HepG2 (cell line): ENCODE data around the gene CORT. TPM values are rescaled to one million over a fixed set of nuclear protein-coding genes. Genes with fewer than 3 reads are reported as not detected.

Source experiments
- CENPX ChIP-seq: sonication (generic); formaldehyde crosslinking; IDR thresholded peaks from 2 replicates; pipeline ENCODE4 v1.9.0; 2021; ENCODE audit warnings: mild to moderate bottlenecking, missing genetic modification reagents, moderate library complexity
- FOXK1 ChIP-seq: sonication (generic); formaldehyde crosslinking; IDR thresholded peaks from 2 replicates; pipeline ENCODE4 v1.4.0; 2020; ENCODE audit warnings: low read depth, missing genetic modification reagents, borderline replicate concordance
- HNRNPK ChIP-seq: fragments of 200-400 bp; formaldehyde crosslinking; IDR thresholded peaks from 2 replicates; pipeline ENCODE4 v1.6.1; 2018; ENCODE audit warnings: low read length, low read depth, moderate library complexity, mild to moderate bottlenecking; ENCODE audit not compliant: poor library complexity, severe bottlenecking
- IRF2 ChIP-seq: IDR thresholded peaks from 2 replicates; pipeline ENCODE4 v1.6.1; 2018; ENCODE audit warnings: missing genetic modification reagents, missing compliant biosample characterization
- MBD4 ChIP-seq: IDR thresholded peaks from 2 replicates; pipeline ENCODE4 v1.6.1; 2012; ENCODE audit warnings: low read length, inconsistent platforms, borderline replicate concordance
- ZNF34 ChIP-seq: sonication (generic); formaldehyde crosslinking; IDR thresholded peaks from 2 replicates; pipeline ENCODE4 v1.4.0; 2020; ENCODE audit warnings: mild to moderate bottlenecking, missing genetic modification reagents, borderline replicate concordance
- ZNF644 ChIP-seq: IDR thresholded peaks from 2 replicates; pipeline ENCODE4 v1.6.1; 2016; ENCODE audit warnings: low read depth
- ZSCAN25 ChIP-seq: sonication (generic); formaldehyde crosslinking; IDR thresholded peaks from 2 replicates; pipeline ENCODE4 v1.8.0; 2022; ENCODE audit warnings: mild to moderate bottlenecking, missing genetic modification reagents
- polyA plus RNA-seq, 8 experiments: library from polyadenylated mRNA; depleted of rRNA in 3 of 8; stranded (reverse) in 7 of 8; unstranded in 1 of 8; fragments of >200 nt; fragmentation: Illumina TruSeq in 4 of 8; extraction: Trizol in 4 of 8; gene quantifications; 2 replicates each; pipeline versions ENCODE4 v1.2.1 to v1.2.3, GENCODE V29; 2011 to 2016; ENCODE audit warnings: low read depth in 4 of 8, missing spikeins in 1 of 8, mixed read lengths in 1 of 8; ENCODE audit not compliant: insufficient read depth in 1 of 8
- total RNA-seq, 5 experiments: library from RNA; depleted of rRNA; stranded (reverse); fragments of >200 nt; fragmentation: Illumina TruSeq; extraction: Trizol; gene quantifications; 2 replicates each; pipeline ENCODE4 v1.2.3, GENCODE V29; 2016; ENCODE audit warnings: low read depth in 1 of 5
- TF ChIP-seq, protein P1 (sequence below): sonication (generic); formaldehyde crosslinking; IDR thresholded peaks from 2 replicates; pipeline ENCODE4 v1.8.0; 2022; ENCODE audit warnings: missing genetic modification reagents, mild to moderate bottlenecking, moderate library complexity, borderline replicate concordance
- TF ChIP-seq, protein P2 (sequence below): sonication (generic); formaldehyde crosslinking; IDR thresholded peaks from 2 replicates; pipeline ENCODE4 v1.9.0; 2021; ENCODE audit warnings: missing genetic modification reagents, borderline replicate concordance
- TF ChIP-seq, protein P3 (sequence below): sonication (generic); formaldehyde crosslinking; IDR thresholded peaks from 2 replicates; pipeline ENCODE4 v1.4.0; 2020; ENCODE audit warnings: mild to moderate bottlenecking, missing genetic modification reagents
- TF ChIP-seq, protein P4 (sequence below): sonication (generic); formaldehyde crosslinking; IDR thresholded peaks from 2 replicates; pipeline ENCODE4 v1.4.0; 2020; ENCODE audit warnings: missing genetic modification reagents

CORT gene
- total and polyA plus RNA-seq, 2 of the 13 experiments (the other 11 are each of a cell fraction or from before 2014, with no cell fraction given) = 0.11 to 0.62 TPM

DNA sequence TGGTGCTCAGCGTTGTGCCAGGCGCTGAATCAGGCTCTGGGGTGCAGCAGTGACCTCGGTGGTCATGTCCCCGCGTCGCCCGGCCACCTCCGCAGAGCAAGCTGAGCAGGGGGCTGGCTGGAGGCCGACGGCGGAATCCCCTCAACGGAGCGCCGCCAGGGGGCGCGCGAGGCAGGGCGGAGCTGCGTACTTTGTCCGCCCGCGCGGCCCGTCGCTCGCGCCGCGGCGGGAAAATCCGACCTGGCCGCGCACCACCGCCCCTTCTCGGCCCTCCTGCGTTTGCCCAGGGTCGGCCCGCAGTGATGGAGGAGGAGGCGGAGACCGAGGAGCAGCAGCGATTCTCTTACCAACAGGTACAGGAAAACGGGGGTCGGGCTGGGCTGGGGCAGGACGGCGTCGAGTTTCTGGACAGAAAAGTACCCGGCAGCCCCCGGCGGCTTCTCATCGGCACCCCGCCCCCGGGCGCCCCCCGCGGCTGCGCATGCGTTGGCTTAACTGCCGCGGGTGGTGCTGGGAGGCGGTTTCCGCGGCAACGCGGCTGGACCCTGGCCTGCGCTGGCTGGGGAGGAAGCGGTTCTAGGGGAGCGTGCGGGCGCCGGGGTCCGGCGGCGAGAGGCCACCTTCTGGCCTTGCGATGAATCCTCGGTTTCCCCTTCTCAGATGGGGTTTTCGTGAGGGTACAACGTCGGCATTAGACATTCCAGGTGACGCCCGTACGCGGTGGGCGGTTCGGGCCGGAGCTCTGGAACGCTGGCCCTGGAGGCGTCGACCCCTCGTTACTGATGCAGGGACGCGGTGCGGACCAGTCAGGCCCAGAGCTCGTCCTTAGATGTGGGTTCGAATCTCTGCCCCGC, 19.4 kb upstream of the CORT start, which contains the start of gene CENPS (continued):
- TF ChIP-seq, protein P1, sequence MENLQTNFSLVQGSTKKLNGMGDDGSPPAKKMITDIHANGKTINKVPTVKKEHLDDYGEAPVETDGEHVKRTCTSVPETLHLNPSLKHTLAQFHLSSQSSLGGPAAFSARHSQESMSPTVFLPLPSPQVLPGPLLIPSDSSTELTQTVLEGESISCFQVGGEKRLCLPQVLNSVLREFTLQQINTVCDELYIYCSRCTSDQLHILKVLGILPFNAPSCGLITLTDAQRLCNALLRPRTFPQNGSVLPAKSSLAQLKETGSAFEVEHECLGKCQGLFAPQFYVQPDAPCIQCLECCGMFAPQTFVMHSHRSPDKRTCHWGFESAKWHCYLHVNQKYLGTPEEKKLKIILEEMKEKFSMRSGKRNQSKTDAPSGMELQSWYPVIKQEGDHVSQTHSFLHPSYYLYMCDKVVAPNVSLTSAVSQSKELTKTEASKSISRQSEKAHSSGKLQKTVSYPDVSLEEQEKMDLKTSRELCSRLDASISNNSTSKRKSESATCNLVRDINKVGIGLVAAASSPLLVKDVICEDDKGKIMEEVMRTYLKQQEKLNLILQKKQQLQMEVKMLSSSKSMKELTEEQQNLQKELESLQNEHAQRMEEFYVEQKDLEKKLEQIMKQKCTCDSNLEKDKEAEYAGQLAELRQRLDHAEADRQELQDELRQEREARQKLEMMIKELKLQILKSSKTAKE (CRISPR knock-in tag) = peak; percentile 71; the same call in 1 of the 2 replicates
- TF ChIP-seq, protein P2, sequence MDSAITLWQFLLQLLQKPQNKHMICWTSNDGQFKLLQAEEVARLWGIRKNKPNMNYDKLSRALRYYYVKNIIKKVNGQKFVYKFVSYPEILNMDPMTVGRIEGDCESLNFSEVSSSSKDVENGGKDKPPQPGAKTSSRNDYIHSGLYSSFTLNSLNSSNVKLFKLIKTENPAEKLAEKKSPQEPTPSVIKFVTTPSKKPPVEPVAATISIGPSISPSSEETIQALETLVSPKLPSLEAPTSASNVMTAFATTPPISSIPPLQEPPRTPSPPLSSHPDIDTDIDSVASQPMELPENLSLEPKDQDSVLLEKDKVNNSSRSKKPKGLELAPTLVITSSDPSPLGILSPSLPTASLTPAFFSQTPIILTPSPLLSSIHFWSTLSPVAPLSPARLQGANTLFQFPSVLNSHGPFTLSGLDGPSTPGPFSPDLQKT = no peak
- no peak for TF ChIP-seq ZNF644 (CRISPR knock-in tag)
- no peak for TF ChIP-seq CENPX
- TF ChIP-seq IRF2 (CRISPR knock-in tag) = 0 out of 2 replicates have a peak, but pooled peaks have one; percentile 13
- no peak for TF ChIP-seq MBD4
- peak; percentile 44 for TF ChIP-seq HNRNPK
- TF ChIP-seq, protein P3, sequence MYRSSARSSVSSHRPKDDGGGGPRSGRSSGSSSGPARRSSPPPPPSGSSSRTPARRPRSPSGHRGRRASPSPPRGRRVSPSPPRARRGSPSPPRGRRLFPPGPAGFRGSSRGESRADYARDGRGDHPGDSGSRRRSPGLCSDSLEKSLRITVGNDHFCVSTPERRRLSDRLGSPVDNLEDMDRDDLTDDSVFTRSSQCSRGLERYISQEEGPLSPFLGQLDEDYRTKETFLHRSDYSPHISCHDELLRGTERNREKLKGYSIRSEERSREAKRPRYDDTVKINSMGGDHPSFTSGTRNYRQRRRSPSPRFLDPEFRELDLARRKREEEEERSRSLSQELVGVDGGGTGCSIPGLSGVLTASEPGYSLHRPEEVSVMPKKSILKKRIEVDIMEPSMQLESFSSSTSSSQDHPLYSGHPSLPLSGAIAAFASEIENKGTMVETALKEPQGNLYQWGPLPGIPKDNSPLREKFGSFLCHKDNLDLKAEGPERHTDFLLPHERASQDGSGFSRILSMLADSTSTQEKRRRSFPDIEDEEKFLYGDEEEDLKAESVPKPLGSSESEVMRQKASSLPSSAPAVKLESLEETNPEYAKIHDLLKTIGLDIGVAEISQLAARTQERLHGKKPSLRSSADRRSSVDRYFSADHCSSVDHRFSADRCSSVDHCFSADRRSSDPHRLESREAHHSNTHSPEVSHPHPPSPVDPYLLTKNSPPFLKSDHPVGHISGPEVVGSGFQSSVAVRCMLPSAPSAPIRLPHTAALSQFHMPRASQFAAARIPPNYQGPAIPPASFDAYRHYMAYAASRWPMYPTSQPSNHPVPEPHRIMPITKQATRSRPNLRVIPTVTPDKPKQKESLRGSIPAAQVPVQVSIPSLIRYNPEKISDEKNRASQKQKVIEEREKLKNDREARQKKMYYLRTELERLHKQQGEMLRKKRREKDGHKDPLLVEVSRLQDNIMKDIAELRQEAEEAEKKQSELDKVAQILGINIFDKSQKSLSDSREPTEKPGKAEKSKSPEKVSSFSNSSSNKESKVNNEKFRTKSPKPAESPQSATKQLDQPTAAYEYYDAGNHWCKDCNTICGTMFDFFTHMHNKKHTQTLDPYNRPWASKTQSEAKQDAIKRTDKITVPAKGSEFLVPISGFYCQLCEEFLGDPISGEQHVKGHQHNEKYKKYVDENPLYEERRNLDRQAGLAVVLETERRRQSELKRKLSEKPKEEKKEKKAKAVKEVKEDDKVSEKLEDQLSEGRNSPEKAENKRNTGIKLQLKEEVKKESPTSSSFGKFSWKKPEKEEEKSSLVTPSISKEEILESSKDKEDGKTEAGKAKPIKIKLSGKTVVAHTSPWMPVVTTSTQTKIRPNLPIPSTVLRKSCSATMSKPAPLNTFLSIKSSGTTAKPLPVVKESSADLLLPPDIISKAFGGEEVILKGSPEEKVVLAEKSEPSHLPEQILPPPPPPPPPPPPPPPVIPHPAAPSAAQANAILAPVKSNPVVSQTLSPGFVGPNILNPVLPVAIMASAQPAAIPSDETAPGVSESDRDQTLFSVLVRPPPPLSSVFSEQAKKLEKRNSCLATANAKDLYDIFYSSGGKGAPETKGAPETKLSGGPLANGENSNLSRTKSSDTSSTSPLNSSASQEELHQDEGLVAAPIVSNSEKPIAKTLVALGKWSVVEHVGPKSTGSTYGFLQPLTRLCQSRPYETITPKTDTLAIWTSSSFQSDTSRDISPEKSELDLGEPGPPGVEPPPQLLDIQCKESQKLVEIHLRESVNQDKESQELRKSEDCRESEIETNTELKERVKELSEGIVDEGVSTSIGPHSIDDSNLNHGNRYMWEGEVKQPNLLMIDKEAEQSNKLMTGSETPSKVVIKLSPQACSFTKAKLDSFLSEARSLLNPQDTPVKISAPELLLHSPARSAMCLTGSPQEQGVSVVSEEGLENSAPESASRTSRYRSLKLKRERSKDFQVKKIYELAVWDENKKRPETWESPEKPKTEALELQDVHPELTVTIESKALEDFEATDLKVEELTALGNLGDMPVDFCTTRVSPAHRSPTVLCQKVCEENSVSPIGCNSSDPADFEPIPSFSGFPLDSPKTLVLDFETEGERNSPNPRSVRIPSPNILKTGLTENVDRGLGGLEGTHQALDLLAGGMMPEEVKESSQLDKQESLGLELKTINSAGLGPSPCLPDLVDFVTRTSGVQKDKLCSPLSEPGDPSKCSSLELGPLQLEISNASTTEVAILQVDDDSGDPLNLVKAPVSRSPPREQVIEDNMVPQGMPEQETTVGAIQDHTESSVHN (CRISPR knock-in tag) = no peak
- TF ChIP-seq ZSCAN25 (CRISPR knock-in tag) = peak; percentile 77
- TF ChIP-seq FOXK1 (CRISPR knock-in tag) = peak; percentile 60
- TF ChIP-seq ZNF34 (CRISPR knock-in tag) = peak; percentile 80; the same call in 1 of the 2 replicates
- TF ChIP-seq, protein P4, sequence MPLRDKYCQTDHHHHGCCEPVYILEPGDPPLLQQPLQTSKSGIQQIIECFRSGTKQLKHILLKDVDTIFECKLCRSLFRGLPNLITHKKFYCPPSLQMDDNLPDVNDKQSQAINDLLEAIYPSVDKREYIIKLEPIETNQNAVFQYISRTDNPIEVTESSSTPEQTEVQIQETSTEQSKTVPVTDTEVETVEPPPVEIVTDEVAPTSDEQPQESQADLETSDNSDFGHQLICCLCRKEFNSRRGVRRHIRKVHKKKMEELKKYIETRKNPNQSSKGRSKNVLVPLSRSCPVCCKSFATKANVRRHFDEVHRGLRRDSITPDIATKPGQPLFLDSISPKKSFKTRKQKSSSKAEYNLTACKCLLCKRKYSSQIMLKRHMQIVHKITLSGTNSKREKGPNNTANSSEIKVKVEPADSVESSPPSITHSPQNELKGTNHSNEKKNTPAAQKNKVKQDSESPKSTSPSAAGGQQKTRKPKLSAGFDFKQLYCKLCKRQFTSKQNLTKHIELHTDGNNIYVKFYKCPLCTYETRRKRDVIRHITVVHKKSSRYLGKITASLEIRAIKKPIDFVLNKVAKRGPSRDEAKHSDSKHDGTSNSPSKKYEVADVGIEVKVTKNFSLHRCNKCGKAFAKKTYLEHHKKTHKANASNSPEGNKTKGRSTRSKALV (CRISPR knock-in tag) = 0 out of 2 replicates have a peak, but pooled peaks have one; percentile 25
